CD14-positive monocyte (primary cell): ENCODE results near the gene CORO2A. TPM values are rescaled to one million over a fixed set of nuclear protein-coding genes. Genes with fewer than 3 reads are reported as not detected.

ENCODE experiments used
- DNase-seq, 3 donors: peaks; one replicate each; pipeline ENCODE4 v3.0.0-alpha.2; 2011 to 2022
- H2AFZ ChIP-seq: 2 replicates; pipeline ENCODE4 v1.6.0; 2012; ENCODE audit warnings: mild to moderate bottlenecking, low read depth, low read length, inconsistent platforms; ENCODE audit not compliant: insufficient read depth, poor library complexity, severe bottlenecking
- H3K27ac ChIP-seq, 2 donors: 1 replicate in 1 of 2; 2 replicates in 1 of 2; pipeline ENCODE4 v1.5.1; 2012 to 2013; ENCODE audit warnings: low read length in 2 of 2, control low read depth in 1 of 2, inconsistent platforms in 1 of 2, low read depth in 1 of 2, mild to moderate bottlenecking in 1 of 2
- H3K27me3 ChIP-seq, 2 donors: one replicate each; pipeline versions ENCODE4 v1.6.0 to v1.6.1; 2011 to 2013; ENCODE audit warnings: low read length in 2 of 2; ENCODE audit not compliant: control insufficient read depth in 2 of 2, insufficient read depth in 2 of 2
- H3K36me3 ChIP-seq, 2 donors: replicated peaks in 1 of 2; 1 replicate in 1 of 2; 2 replicates in 1 of 2; pipeline versions ENCODE4 v1.5.1 to v1.6.1; 2012 to 2013; ENCODE audit warnings: low read length in 2 of 2, control low read depth in 1 of 2, inconsistent platforms in 1 of 2, mild to moderate bottlenecking in 1 of 2; ENCODE audit not compliant: insufficient read depth in 2 of 2, control insufficient read depth in 1 of 2
- H3K4me1 ChIP-seq, 2 donors: 1 replicate in 1 of 2; 2 replicates in 1 of 2; pipeline versions ENCODE4 v1.5.1 to v1.6.1; 2012 to 2013; ENCODE audit warnings: low read length in 2 of 2, control low read depth in 1 of 2, inconsistent platforms in 1 of 2, mild to moderate bottlenecking in 1 of 2, moderate library complexity in 1 of 2; ENCODE audit not compliant: insufficient read depth in 2 of 2, control insufficient read depth in 1 of 2
- H3K4me2 ChIP-seq: replicated peaks from 2 replicates; pipeline ENCODE3; 2012; ENCODE audit warnings: low read length, moderate library complexity, mild to moderate bottlenecking; ENCODE audit not compliant: poor library complexity, severe bottlenecking; ENCODE audit errors: extremely low read depth
- H3K4me3 ChIP-seq, 3 experiments: fragments of 200-600 bp in 1 of 3; sonication (generic) in 1 of 3; replicated peaks in 1 of 3; 1 replicate in 2 of 3; 2 replicates in 1 of 3; pipeline ENCODE4 v1.5.1; 2011 to 2013; ENCODE audit warnings: low read length in 3 of 3, mild to moderate bottlenecking in 3 of 3, control low read depth in 2 of 3, low read depth in 2 of 3, inconsistent platforms in 1 of 3, moderate library complexity in 1 of 3
- H3K79me2 ChIP-seq: 2 replicates; pipeline ENCODE4 v1.6.0; 2012; ENCODE audit warnings: mild to moderate bottlenecking, control low read depth, inconsistent platforms, low read length, moderate library complexity; ENCODE audit not compliant: insufficient read depth
- H3K9ac ChIP-seq: 2 replicates; pipeline ENCODE4 v1.6.0; 2017; ENCODE audit warnings: low read length, mild to moderate bottlenecking; ENCODE audit not compliant: insufficient read depth, poor library complexity, severe bottlenecking
- H3K9me3 ChIP-seq, 2 donors: replicated peaks in 1 of 2; 1 replicate in 1 of 2; 2 replicates in 1 of 2; pipeline versions ENCODE4 v1.5.1 to v1.6.1; 2012 to 2013; ENCODE audit warnings: low read length in 2 of 2, control low read depth in 1 of 2; ENCODE audit not compliant: control insufficient read depth in 1 of 2, insufficient read depth in 1 of 2
- H4K20me1 ChIP-seq: 2 replicates; pipeline ENCODE4 v1.6.0; 2012; ENCODE audit warnings: mild to moderate bottlenecking, low read length, control low read depth, moderate library complexity; ENCODE audit not compliant: insufficient read depth
- H3K27ac Mint-ChIP-seq, 7 donors: one replicate each; pipeline ENCODE4 v1.8.0; 2020; ENCODE audit warnings: mild to moderate bottlenecking in 7 of 7, mixed read lengths in 7 of 7, moderate library complexity in 6 of 7, inconsistent platforms in 2 of 7
- H3K27me3 Mint-ChIP-seq, 3 donors: one replicate each; pipeline ENCODE4 v1.8.0; 2021 to 2022; ENCODE audit warnings: low read depth in 3 of 3, mild to moderate bottlenecking in 3 of 3, mixed read lengths in 3 of 3, moderate library complexity in 3 of 3, inconsistent platforms in 1 of 3
- H3K36me3 Mint-ChIP-seq, 2 donors: one replicate each; pipeline ENCODE4 v1.8.0; 2020; ENCODE audit warnings: mixed read lengths in 2 of 2, inconsistent platforms in 1 of 2, mild to moderate bottlenecking in 1 of 2
- H3K4me1 Mint-ChIP-seq: one replicate; pipeline ENCODE4 v1.8.0; 2020; ENCODE audit warnings: mild to moderate bottlenecking, mixed read lengths
- H3K4me3 Mint-ChIP-seq, 2 donors: one replicate each; pipeline ENCODE4 v1.8.0; 2020; ENCODE audit warnings: mild to moderate bottlenecking in 2 of 2, mixed read lengths in 2 of 2, moderate library complexity in 1 of 2
- H3K9me3 Mint-ChIP-seq, 7 donors: one replicate each; pipeline ENCODE4 v1.8.0; 2020 to 2022; ENCODE audit warnings: mixed read lengths in 7 of 7, mild to moderate bottlenecking in 6 of 7, moderate library complexity in 6 of 7, inconsistent platforms in 2 of 7
- CTCF ChIP-seq: fragments of 200-600 bp; IDR thresholded peaks from one replicate; pipeline ENCODE4 v1.8.0; 2022; ENCODE audit warnings: antibody characterized with exemption, mild to moderate bottlenecking
- WGBS: methylation state at CpG from one replicate; pipeline ENCODE4 v1.1.5; 2013; ENCODE audit warnings: missing lambda C conversion rate; ENCODE audit not compliant: insufficient coverage; 5-methylcytosine and 5-hydroxymethylcytosine counted together
- intact Hi-C, 2 donors: fragments of 100-400 bp; cut with micrococcal nuclease; formaldehyde crosslinking; loops; one replicate each; pipeline versions ENCODE4 v1.15.0 to v1.15.1; 2023
- polyA plus RNA-seq, 3 donors: library from polyadenylated mRNA; depleted of rRNA in 1 of 3; unstranded in 2 of 3; stranded (reverse) in 1 of 3; fragments of 300-500 nt in 2 of 3; fragments of >200 nt in 1 of 3; fragmentation: Illumina TruSeq in 2 of 3; gene quantifications; 1 replicate in 2 of 3; 2 replicates in 1 of 3; pipeline ENCODE4 v1.2.3, GENCODE V29; 2012 to 2021

Gene CORO2A
- polyA plus RNA-seq, 3 donors = 1.2 to 3.5 (median 2.1) TPM

- no peak for TF ChIP-seq CTCF
- H3K4me1 Mint-ChIP-seq = no peaks in the 10 kb centered on the region
- no peak overlapping the region for H2AFZ ChIP-seq
- intact Hi-C loops = no loop called here
- peaks cover 86 to 95% of the 10 kb centered on the region in 2 donors for H3K36me3 Mint-ChIP-seq
- no peak for DNase-seq
- WGBS = 100% methylated on average over 1 of the region's 3 CpGs
- H3K9me3 ChIP-seq = no peaks in the 10 kb centered on the region
- no peak overlapping the region for H3K27ac ChIP-seq
- peaks cover 93 to 99% of the 10 kb centered on the region in 2 donors for H3K36me3 ChIP-seq
- H4K20me1 ChIP-seq = peaks cover 77% of the 10 kb centered on the region
- no peak overlapping the region for H3K4me3 ChIP-seq
- no peak overlapping the region for H3K4me2 ChIP-seq
- H3K9me3 Mint-ChIP-seq = peaks cover 0 to 2% (median 0%) of the 10 kb centered on the region in 7 donors
- H3K27me3 Mint-ChIP-seq = no peaks in the 10 kb centered on the region
- no peak overlapping the region for H3K4me3 Mint-ChIP-seq
- no peaks in the 10 kb centered on the region for H3K27me3 ChIP-seq
- H3K9ac ChIP-seq = no peak overlapping the region
- peak overlapping the region in 4 of 7 donors; percentile 5 to 76 (median 22) for H3K27ac Mint-ChIP-seq
- no peaks in the 10 kb centered on the region for H3K4me1 ChIP-seq
- peaks cover 28% of the 10 kb centered on the region for H3K79me2 ChIP-seq
Observed at GRCh38 chr9:98216391-98216790, 24.0 kb upstream of the CORO2A start.

GRCh38 chr9:98215821-98216220 is 23.4 kb upstream of the CORO2A start:
- TF ChIP-seq CTCF = peak; percentile 35
- peak overlapping the region in 4 of 7 donors; percentile 23 to 76 (median 57) for H3K27ac Mint-ChIP-seq
- peaks cover 0 to 2% (median 0%) of the 10 kb centered on the region in 7 donors for H3K9me3 Mint-ChIP-seq
- peaks cover 80% of the 10 kb centered on the region for H4K20me1 ChIP-seq
- no peaks in the 10 kb centered on the region for H3K27me3 ChIP-seq
- no peak overlapping the region for H3K4me3 ChIP-seq
- H3K27ac ChIP-seq = peak overlapping the region in 1 of 2 donors; percentile 26
- intact Hi-C loops = no loop called here
- H3K4me2 ChIP-seq = no peak overlapping the region
- WGBS = 100% methylated on average over 3 of the region's 9 CpGs
- no peak overlapping the region for H3K9ac ChIP-seq
- no peaks in the 10 kb centered on the region for H3K4me1 Mint-ChIP-seq
- peaks cover 28% of the 10 kb centered on the region for H3K79me2 ChIP-seq
- no peaks in the 10 kb centered on the region for H3K4me1 ChIP-seq
- H3K36me3 ChIP-seq = peaks cover 93 to 99% of the 10 kb centered on the region in 2 donors
- no peak for DNase-seq
- H3K36me3 Mint-ChIP-seq = peaks cover 87 to 95% of the 10 kb centered on the region in 2 donors
- no peaks in the 10 kb centered on the region for H3K9me3 ChIP-seq
- no peak overlapping the region for H3K4me3 Mint-ChIP-seq
- no peaks in the 10 kb centered on the region for H3K27me3 Mint-ChIP-seq
- H2AFZ ChIP-seq = no peak overlapping the region
